EH (cell line): Measurements from ENCODE around the gene SIPA1L2.

Experiments
- DNase-seq: peaks from one replicate; pipeline ENCODE4 v3.0.0-alpha.2; 2015; ENCODE audit warnings: low read depth

The SIPA1L2 gene

DNA sequence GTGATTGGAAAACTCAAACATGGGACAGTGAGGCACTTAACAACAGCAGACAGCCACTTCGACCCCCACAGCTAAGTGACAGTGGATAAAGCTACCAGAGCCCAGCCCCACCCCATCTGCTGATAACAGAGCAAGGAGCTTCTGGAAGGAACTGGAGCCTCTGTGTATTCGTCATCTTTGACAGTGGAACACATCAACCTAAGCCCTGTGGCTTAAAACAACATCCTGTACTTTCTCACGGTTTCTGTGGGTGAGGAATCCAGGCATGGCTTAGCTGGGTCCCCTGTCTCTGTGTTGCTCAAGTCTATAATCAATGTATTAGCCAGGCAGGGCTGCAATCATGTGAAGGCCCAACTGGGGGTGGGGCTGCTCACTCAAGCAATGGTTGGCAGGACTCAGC, 18.4 kb upstream of the SIPA1L2 start:
- DNase-seq: peak; percentile 7

DNA sequence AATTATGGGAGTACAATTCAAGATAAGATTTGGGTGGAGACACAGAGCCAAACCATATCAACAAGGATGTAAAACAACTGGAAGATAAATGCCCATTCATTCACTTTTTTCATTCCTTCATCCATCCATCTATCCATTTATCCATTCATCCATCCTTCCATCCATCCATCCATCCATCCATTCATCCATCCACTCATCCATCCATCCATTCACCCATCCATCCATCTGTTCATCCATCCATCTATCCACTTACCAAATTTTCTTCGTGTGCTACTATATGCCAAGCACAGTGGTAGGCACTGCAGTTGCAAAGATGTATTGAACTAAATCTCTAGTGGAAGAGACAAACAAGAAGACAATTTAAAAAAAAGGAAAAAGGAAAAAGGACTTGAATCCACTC, 14.3 kb upstream of the SIPA1L2 start:
- DNase-seq: no peak

DNA sequence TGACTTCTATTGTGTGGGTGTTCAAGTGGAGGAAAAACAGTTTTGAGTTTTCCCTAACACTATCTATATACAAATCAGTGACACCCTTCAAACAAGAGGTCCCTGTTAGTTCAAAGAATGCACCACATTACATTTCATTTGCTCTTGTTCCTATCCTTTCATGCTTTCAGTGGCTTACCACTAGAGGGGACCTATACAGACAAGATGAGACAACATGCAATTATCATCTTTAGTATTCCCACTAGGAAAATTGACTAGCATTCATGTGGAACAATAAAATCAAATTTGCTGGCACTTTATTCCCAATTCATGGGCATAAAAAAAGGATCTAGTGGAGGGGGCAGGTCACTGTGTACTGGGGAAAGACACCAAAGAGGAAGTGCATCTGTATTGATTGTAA, 13.3 kb upstream of the SIPA1L2 start:
- DNase-seq: no peak

DNA sequence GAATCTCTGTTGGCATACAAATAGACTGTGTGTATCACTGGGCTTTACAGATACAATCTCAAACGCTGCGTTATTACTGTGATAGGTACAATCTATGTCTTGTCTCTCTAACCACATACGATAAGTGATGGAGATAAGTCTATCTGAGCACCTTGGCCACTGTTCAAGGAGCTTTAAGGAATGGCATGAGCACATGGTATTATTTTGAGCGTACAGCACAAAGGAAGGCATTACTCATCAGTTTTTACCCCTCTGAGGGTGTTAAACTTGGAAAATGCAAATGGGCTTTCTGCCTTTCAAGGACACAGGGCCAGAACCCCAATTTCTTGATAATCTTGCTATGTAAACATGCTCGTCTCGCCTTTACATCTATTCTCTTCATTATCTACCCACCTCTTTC, 11.6 kb upstream of the SIPA1L2 start:
- no peak for DNase-seq

DNA sequence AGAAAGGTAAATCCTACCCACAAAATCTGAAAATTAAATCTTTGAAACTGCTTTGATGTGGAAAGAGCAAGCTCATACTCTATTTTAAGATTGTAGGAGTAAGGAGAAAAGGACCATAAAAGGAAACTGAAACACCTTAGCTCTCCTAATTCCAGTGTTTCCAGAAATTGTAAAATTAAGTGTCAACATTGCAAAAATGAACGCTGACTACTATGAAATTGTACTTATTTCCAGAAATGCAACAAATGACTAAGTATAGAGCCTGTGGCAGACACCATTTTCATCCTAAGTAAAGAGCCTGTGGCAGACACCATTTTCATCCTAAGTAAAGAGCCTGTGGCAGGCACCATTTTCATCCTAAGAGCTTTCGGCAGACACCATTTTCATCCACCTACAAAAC, 6.9 kb upstream of the SIPA1L2 start:
- DNase-seq: no peak

DNA sequence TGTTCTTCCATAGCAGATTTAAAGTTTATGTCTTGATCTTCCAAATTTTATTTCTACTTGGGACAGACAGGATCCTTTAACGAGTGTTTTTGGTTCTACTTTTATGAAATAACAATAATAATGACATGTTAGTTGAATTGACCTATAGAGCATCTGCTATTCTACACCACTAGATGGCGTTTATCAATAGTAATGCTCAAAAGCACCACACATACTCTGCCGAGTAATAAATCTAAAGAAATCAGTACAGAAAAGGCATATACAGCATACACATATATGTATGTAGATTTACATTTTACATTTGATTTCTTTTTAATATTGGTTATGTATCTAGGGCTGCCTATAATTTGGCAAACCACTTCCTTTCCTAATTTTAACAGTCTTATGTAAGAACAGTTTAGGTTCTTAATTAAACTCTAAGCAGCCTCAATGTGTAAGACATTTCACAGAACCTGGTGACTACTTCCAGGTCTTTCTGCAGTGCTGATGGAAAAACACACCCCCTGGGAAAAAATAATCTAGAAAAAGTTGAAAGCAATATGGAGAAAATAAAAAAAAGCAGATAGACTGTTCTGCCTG, 5.9 kb upstream of the SIPA1L2 start:
- peak; percentile 58 for DNase-seq

DNA sequence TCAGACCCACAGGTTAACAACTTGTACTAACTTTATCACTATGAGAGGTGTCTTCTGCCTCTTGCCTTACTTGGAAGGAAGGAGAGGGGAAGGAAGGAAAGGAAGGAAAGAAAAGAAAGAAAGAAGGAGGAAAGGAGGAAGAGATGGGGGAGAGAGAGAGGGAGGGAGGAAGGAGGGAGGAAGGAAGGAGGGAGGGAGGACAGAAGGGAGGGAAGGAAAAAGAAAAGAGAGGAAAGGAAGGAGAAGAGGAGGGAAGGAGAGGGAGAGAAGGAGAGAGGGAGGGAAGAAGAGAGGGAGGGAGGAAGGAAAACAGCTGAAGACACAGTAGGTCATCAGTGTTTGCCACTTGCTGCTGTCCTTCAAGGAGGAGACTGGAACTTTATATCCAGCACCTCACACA, 5.3 kb upstream of the SIPA1L2 start:
- DNase-seq: no peak

DNA sequence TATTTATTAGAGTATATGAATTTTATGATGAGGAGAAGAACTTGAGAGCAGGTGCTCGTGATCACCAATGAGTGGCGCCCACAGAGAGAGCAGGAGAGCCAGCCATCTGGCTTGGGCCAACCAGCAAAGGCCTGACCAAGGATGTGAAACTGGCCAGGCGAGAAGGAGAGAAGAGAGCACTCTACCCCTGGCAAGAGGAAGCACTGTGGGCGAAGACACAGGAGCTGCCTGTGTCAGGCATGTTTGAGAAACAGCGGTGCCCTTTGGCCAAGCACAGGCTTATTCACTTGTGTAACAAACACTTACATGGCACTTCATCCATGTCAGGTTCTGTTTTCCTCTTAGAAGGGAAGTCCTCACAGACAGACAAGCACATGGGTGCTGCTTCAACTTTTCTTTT, 4.2 kb upstream of the SIPA1L2 start:
- no peak for DNase-seq

DNA sequence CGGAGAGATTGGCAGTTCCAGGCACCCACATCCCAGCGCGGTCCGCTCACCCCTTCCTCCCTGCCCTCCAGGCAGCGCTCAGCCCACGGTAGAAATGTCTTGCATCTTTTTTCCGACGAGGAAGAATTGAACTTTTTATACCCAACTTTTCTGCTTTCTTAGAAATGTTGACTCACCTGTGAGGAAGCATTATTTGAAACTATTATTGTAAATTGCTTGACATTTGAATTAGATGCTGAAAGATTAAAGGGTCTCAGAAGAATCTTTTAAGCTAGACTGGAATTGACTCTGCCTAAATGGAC, 912 bp upstream of the SIPA1L2 start:
- no peak for DNase-seq

DNA sequence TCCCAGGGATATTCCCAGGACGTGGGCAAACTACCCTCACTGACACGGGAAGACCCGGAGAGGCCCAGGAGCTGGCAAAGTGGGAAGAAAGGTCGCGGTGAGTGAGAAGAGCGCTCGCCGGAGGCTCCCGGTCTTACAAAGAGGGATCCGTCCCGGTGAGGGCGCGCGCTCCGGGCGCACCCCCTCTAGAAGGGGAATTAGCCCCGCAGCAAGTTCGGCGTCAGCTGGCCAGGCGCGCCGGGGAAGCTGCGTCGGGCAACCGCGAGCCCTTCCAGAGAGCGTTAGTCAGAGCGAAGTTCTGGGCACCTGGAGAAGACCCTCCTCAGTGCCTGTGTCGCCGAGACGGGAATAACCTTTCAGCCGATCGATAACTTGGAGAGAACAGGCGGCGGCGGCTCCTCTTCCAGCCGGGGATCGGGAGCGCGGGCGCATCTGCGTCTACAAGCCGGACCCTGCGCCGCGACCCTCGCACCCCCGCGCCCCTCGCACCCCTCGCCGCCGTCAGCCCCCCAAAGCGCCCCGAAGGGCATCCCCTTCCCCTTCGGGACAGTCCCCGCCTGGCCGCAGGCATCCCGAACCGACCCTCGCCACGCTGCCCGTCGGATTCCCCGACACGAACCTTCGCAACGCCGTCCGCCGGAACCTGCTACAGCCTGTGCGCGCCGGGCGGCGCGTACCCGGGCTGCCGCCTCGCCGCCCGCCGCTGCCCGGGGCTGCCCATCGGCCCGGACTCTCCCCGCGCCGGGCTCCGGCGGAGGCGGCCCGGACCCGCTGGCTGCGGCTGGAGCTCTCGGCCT, 485 bp downstream of the SIPA1L2 start:
- peak; percentile 12 for DNase-seq

DNA sequence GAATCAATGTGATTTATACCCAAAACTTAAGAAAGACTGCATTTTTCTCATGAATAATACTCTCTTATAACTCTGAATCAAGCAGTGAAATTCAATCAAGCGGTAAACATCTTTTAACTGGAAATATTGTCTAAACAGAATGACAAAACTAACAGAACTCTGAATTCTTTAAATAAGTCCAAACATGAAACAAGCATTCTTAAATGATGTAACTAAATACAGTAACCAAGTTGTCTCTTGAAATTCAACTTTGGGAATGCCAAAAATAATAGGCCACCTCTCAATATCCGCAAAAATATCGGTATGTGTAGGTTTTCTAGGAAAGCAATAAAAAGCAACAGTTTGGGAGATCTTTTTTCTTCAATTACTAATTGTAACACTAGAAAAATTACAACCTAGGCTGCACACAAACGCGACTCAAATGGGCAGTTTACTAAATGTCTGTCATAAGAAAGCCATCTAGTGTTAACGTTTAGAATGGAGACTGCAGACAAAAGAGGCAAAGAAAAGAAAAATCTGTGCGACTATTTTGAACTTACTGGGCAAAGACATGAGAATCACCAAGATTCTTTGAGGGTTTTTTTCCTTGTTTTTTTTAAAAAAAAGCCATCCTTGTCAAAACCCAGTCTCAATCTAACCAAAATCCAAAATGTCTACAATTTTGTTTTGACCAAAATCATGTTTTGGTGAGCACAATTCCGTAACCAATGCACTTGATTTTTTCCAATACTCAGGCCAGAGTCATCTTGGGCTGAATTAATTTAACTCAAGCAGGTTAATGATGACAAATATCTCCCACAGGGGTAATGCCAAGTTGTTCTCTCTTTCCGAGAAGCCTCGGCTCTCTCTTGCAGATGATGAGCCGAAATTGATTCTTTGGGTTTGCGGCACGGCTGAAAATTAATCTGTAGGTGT, 1.3 kb downstream of the SIPA1L2 start:
- DNase-seq: peak; percentile 46

DNA sequence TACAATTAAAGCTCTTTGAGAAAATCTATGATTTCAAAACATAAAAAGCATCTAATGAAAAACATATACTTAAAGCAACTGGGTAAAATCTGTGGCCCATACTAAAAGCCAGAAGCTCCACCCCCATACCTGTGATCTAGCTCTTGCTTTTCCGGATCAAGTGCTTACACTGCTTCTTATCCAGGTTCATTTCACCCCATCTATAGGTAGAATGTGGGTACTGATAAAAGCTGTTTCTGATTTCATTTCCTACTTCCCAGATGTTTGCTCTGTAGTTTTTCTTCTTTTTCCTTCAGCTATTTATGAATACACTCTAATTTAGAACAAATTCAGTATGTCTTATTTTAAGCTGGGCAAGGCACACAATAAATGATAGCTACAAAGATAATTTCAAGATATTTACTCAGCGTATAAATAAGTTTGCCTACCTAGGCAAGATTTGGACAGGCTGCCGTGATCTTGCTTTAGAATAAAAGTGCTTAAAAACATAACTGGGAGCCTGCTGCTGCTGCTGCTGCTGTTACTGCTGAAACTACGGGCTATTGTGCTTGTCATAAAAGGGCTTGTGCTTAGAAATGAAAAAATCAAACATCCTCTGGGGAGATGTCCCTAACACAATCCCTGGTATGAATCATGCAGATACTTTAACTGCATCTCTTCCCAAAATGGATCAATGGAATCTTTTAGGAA, 2.1 kb downstream of the SIPA1L2 start:
- peak; percentile 12 for DNase-seq

DNA sequence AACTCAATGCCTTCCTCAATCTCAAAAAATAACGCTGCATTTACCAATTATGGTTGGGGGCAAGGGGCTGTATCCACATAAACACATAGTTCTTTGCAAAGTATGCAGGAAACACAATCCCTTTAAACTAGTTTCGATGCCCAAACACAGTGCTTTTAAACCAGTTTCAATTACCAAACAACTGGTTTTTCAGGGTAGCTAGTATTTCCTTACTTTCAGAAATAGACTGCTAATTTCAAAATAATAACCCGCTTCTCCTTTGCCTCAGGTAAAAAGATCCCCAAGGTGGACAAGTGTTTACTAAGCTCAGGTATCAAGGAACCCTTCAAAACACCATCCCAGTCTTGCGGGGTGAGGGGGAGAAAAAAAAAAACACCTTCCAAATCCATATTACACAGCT, 2.8 kb downstream of the SIPA1L2 start:
- DNase-seq: no peak

DNA sequence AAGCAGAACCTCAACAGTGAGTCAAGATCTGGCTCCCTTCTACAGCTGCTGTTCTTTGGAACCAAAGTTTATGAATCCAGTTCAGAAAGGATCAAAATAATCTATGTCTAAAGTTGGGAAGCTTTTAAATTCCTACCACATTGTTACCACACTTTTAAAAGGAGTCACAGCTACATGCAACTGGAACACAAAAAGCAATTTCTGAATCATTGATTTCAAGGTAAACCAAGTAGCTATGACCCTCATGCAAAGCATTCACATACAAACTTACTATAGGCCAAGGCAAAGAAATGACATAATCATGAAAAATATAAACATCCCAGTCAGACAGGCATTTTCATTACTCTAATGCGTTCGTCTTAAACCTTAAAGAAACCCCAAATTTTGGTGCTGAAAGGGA, 3.5 kb downstream of the SIPA1L2 start:
- DNase-seq: no peak

DNA sequence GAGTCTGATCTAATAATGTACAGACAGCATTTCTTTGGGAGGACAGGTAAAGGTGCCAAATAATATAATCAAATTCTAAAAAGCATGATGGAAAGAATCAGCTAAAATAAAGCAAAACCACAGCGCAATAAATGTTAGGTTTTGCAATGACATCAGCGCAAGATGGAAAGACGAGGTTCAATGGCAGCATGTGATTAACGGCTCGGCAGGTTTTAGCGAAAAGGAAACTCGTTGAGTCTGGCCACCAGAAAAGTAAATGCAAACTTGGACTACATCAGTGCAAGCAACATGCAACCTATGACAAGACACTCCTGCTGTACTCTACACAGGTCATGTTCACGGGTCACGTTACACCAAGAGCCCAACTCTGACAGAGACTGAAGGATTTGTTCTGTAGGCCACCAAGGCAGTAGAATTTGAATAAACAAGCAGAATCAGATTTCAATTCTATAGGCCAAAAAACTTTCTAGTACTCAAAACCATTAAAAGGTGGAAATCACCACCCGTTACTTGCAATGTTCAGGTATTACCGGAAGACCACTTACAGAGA, 4.5 kb downstream of the SIPA1L2 start:
- DNase-seq: no peak

DNA sequence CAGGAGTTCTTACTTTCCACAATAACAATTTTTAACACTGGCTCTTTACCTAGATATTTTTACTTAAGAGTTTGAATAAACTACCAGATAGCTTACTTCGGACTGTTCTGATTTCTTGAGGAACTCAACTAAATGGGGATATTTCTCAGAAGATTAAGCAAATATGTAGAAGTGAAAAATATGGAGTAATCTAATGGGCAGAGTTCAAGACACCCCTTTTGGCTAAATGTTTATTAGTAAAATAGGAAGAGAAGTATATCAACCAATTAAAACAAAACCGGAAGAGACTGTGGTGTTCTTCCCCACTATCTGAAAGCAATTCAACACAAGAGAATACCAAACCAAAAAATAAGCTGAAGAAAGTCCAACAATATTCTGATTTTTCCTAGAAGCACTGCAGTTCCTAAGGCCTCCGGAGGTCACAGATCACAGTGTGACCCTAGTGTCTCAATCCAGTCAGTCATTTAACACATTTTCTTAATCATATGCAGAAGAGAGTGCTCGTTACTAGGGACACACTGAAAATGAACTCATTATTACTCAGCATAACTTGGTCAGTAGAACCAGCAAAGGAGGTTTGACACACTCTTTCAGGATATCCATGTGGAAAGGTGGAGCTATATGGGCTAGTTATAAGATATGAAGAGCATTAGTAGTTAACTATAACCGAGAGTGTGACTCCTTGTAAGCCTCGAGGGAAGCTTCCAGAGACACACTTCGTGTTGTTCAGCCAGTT, 5.2 kb downstream of the SIPA1L2 start:
- DNase-seq: no peak

DNA sequence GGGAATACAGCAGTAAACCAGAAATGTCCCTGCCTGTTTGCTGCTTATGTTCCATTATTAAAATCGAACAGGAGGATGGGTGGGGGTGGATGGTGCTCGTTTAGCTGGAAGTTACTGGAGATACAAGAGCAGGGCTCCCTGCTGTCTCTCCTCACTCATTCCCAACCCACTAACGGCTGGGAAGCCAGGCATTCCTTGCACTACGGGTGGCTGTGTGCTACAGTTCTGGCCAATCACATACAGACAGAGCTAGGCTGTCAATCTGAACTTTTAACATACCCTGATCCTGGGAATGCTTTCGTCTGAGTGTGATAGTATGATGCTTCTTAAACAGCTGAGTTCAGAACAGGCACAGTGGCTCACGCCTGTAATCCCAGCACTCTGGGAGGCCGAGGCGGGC, 7.0 kb downstream of the SIPA1L2 start:
- no peak for DNase-seq

DNA sequence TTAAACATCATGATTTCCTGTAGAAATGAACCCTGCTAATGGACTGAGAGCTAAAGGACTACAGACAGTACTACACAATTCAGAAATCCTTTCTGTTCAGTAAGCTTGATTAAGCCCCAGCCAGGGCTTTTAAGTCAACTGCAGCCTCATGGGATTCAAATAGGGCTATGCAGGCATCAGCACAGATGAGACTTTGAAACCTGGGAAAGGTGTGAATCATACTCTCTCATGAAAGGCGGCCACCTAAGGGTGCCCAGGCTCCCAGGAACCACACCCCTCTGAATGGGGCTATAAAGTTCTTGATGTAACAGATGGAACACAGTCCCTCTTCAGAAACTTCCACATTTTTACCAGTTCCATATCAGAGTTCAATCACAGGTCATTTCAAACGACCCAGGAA, 7.6 kb downstream of the SIPA1L2 start:
- no peak for DNase-seq

DNA sequence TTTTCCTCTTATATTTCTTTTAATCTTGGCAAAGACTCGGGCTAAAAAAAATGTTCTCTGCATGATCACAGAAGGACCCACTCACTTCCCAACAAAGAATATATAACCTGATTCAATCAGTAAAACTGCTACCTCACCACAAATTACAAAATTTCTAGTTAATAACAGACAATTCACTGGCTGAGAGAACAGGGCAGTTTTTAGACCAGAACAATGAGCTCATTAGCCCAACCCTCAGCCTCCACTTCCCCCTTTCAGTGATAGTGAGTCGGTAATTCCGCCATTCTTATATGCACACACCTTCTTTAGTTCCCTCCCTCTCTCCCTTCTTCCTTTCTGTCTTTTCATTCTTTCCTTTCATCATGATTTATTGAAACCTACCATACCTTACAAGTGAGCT, 8.9 kb downstream of the SIPA1L2 start:
- no peak for DNase-seq

DNA sequence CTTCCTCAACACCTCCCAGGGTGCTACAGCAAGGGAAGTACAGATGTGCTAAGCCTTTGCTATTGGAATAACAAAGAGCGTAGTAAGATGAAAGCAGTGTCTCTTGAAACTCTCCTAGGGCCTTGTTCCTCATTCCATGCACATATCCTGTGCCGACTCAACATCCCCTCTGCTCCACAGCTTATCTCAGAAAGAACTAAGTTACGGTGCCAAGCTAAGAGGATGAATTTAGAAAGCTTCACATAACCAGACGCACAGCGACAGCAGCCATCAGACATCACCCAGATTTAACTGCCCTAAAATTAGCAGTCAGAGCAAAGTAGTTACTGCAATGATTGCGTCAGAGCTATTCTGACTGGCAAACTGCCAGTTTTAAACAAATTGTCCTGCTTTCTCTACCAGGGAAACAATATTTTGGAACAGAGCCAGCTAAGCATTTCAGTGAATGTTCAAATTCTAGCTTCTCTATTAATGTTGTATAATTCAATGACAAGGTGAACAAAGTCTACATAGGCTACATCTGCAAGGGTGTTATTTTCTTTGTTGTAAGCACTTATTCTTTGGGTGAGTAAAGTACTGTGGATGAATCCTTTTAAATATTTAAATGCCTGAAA, 9.5 kb downstream of the SIPA1L2 start:
- DNase-seq: peak; percentile 60

DNA sequence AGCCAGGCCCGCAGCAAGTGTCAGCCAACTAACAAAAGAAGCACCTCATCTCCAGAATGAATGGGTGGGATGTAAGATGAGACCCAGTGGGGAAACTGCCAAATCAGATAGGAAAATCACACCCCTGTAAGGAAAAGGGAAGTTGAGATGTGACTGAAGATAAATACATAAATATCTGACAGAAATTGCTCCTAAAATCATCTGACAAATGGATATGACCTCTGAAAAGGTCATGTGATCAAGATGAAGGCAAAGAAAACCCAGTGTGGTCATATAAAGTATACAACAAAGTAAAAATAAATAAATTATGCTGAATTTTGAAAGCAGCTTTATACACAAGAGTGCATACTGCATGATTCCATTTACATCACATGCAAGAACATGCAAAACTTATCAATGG, 12.7 kb downstream of the SIPA1L2 start:
- DNase-seq: no peak
